Left hindlimb (tissue), 1 donor: ENCODE measurements around the gene TSEN54.

Experiments used
- DNase-seq: peaks from one replicate; pipeline ENCODE4 v3.0.0-alpha.2; 2018

TSEN54 gene

GRCh38 chr17:75549246-75550138 lies 33.2 kb downstream of the TSEN54 start:
- no peak for DNase-seq

DNA sequence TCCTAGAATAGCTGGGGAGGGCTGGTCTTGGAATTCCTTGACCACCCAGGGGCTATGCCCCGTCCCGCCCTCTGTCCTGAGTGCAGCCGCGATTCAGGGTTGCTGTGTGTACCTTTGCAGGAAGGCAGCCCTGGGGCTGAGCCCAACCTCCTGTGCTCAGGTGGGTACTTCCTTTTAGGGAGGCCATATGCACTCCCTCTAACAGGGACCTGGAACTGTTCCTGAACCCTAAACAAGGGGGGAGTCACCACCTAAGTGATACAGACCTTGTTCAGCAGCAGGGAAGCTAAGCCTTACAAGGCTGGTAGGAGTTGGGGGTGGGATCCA lies 33.8 kb downstream of the TSEN54 start:
- DNase-seq: no peak

DNA sequence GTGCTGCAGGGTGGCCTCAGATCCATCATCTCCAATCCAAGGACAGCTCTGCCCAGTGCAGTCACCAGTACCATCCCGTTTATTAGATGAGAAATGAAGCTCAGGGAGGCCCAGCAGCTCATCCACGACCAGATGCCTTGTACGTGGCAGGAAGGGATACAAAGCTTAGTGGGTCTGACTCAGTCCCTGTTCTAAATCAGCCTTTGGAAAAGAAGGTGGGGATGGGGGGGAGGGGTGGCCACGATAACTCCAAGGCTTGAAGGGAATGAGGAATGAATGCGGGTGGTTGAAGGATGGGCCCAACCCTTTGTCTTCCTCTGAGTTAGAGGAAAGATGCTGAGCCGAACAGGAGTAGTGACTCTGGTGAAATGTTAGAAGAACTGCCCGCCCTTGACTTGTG lies 34.9 kb downstream of the TSEN54 start:
- DNase-seq: no peak

- DNase-seq: no peak
Measured at GRCh38 chr17:75552425-75553294, 36.3 kb downstream of the TSEN54 start.

GRCh38 chr17:75553295-75554110 lies 37.2 kb downstream of the TSEN54 start:
- DNase-seq: no peak

DNA sequence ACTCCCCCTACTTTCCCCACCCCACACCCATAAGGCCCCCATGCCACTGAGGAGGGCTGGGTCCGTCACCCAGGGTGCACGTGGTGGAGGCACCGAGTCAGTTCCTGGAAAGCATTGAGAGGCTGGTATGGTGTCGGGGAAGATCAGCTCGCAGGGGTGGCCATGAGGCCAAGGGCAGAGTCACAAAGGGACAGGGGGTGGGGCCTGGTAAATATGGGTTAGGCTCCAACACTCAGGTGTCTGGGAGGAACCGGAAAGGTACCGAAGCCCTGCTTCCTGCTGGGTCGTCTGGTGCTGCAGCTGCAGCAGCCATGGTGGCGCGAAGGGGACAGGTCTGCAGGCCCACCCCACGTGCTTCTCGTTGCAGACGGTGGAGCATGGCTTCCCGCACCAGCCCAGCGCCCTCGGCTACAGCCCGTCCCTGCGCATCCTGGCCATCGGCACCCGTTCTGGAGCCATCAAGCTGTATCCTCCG lies 39.4 kb downstream of the TSEN54 start:
- DNase-seq: no peak

- DNase-seq: no peak
Measured at GRCh38 chr17:75557075-75557851, 40.9 kb downstream of the TSEN54 start.

GRCh38 chr17:75557852-75558665 lies 41.7 kb downstream of the TSEN54 start:
- no peak for DNase-seq

DNA sequence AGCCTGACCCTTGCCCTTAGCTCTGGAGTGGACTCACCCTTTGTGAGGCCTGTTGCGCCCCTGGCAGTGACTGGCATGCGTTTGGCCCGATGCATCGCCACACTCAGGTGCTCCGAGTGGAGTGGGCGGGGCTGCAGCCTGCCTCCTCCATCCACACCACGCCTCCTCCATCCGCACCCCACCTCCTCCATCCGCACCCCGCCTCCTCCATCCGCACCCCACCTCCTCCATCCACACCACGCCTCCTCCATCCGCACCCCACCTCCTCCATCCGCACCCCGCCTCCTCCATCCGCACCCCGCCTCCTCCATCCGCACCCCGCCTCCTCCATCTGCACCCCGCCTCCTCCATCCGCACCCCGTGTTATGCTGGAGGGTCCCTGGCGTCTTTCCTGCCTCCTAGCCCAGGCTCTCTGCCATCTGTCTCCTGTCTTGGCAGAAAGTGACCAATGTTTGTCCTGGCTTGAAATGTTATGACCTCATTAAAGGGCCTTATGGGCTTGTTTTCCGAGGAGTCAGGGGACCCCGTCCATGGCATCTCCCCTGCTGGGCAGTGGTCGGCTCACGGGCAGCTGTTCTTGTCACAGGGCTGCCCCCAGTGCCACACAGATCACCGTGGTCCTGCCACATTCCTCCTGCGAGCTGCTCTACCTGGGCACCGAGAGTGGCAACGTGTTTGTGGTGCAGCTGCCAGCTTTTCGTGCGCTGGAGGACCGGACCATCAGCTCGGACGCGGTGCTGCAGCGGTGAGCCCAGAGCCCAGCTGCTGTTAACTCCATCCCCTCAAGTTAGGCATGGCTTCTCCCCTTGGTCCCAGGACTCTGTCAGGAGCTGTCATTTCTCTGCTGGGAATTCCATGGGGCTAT lies 42.6 kb downstream of the TSEN54 start:
- no peak for DNase-seq

- no peak for DNase-seq
Measured at GRCh38 chr17:75559958-75560533, 43.7 kb downstream of the TSEN54 start.

DNA sequence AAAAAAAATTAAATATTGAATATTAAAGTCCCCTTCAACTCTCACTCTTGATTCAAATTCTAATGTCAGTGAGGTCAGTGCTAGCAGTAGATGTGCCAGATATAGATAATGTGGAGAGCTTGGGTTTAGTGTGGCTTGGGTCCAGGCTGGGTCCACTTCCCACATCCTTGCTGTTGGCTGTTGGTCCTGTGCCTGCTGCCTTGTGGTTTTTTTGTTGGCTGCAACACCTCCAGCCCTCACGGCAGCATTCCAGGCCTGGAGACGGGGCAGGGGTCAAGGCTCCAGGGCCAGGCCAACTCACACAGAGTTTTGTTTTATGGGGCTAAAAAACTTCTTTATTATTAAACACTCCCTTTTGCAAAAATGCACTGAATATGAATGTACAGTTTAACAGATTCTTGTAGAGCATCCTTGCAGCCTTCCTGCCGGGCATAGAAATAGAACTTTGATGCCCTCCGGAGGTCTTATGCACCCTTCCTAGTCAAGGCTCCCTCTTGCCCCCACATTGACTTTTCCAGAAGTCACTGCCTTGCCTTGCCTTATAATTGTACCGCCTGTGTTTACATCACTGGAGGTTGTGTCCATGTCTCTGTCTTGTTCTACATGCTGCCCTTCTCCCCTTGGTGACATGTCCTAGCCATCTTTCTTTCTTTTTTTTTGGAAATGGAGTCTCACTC lies 45.7 kb downstream of the TSEN54 start:
- no peak for DNase-seq

GRCh38 chr17:75563063-75563758 lies 46.9 kb downstream of the TSEN54 start:
- no peak for DNase-seq

GRCh38 chr17:75564195-75564594 lies 47.9 kb downstream of the TSEN54 start:
- no peak for DNase-seq

DNA sequence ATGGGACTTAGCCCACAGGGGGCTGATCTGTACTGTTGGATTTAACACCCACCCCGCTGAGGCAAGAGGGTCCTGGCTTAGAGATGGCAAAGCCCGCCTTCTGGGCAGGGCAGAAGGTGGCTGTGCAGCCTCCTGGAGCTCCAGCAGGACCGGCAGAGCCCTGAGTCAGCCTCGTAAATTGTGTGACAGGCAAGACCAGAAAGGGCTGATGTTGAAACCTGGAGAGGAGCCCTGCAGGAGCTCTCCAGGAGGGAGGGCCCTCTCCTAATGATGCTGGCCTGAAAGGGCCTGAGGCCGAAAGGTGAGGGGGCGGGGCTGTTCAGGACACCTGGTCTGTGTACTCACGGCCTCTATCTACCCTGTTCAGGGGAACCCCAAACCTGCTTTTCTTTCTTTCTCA lies 48.7 kb downstream of the TSEN54 start:
- DNase-seq: no peak

GRCh38 chr17:75565618-75566017 lies 49.3 kb downstream of the TSEN54 start:
- DNase-seq: no peak

GRCh38 chr17:75566416-75566815 lies 50.1 kb downstream of the TSEN54 start:
- DNase-seq: no peak

GRCh38 chr17:75566834-75567233 lies 50.5 kb downstream of the TSEN54 start:
- DNase-seq: no peak

DNA sequence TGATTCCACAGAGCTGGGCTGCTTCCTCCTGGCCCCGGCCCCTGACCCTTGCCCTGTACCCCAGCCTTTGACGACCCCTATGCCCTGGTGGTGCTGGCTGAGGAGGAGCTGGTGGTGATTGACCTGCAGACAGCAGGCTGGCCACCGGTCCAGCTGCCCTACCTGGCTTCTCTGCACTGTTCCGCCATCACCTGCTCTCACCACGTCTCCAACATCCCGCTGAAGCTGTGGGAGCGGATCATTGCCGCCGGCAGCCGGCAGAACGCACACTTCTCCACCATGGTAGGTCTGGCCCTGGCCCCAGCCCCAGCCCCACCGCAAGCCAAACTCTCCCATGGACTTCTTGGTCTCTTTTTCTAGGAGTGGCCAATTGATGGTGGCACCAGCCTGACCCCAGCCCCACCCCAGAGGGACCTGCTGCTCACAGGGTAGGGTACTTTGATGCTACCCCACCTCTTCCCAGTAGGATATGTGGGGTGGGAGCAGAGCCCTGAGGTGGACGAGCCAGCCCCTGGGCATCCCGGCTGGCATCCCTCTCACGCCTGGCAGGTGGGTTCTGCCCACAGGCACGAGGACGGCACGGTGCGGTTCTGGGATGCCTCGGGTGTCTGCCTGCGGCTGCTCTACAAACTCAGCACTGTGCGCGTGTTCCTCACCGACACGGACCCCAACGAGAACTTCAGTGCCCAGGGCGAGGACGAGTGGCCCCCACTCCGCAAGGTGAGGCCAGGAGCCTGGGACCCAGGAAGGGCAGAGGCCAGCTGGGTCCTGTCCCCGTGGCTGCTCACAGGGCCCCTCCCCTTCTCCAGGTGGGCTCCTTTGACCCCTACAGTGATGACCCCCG lies 52.3 kb downstream of the TSEN54 start:
- no peak for DNase-seq
